BE2C (cell line): Measurements from ENCODE around the gene NOCT.
A peak's percentile ranks its signal among the peaks of the same experiment; 100 is the strongest.

Experiments used
- DNase-seq: peaks from one replicate; pipeline ENCODE4 v3.0.0-alpha.2; 2020
- H3K27me3 ChIP-seq: fragments of 250-450 bp; sonication (Bioruptor Pico); 2 replicates; pipeline ENCODE4 v1.5.1; 2020; ENCODE audit warnings: mild to moderate bottlenecking
- H3K36me3 ChIP-seq: fragments of 250-450 bp; sonication (Bioruptor Pico); 2 replicates; pipeline ENCODE4 v1.5.1; 2020; ENCODE audit warnings: mild to moderate bottlenecking
- H3K4me1 ChIP-seq: fragments of 250-450 bp; sonication (Bioruptor Pico); 2 replicates; pipeline ENCODE4 v1.5.1; 2020
- H3K4me3 ChIP-seq: 2 replicates; pipeline ENCODE4 v1.5.1; 2011; ENCODE audit warnings: low read depth, low read length
- H3K9me3 ChIP-seq: fragments of 250-450 bp; sonication (Bioruptor Pico); 2 replicates; pipeline ENCODE4 v1.5.1; 2020
- CTCF ChIP-seq: IDR thresholded peaks from 2 replicates; pipeline ENCODE4 v1.5.1; 2012; ENCODE audit warnings: mild to moderate bottlenecking, low read depth, low read length

The NOCT gene

GRCh38 chr4:139030614-139031235, 15.1 kb downstream of the NOCT start:
- peak; percentile 92 for TF ChIP-seq CTCF
- peaks cover 10% of the 10 kb centered on the region; the same call in 1 of the 2 replicates for H3K4me1 ChIP-seq

GRCh38 chr4:139035650-139036049, 20.1 kb downstream of the NOCT start:
- TF ChIP-seq CTCF: no peak
- no peak overlapping the region for H3K4me3 ChIP-seq
- no peaks in the 10 kb centered on the region for H3K27me3 ChIP-seq
- peaks cover 24% of the 10 kb centered on the region for H3K36me3 ChIP-seq
- H3K4me1 ChIP-seq: peaks cover 4% of the 10 kb centered on the region
- no peak for DNase-seq
- H3K9me3 ChIP-seq: no peaks in the 10 kb centered on the region

More at GRCh38 chr4:139030614-139031235, 15.1 kb downstream of the NOCT start:
- Histone ChIP-seq H3K36me3 (peaks cover 13% of the 10 kb centered on the region; the same call in 1 of the 2 replicates), H3K27me3 (no peaks in the 10 kb centered on the region), H3K4me3 (no peak overlapping the region), H3K9me3 (no peaks in the 10 kb centered on the region)
- peak; percentile 79 for DNase-seq

- H3K27me3 ChIP-seq: no peaks in the 10 kb centered on the region
- no peak for TF ChIP-seq CTCF
- H3K36me3 ChIP-seq: peaks cover 26% of the 10 kb centered on the region
- DNase-seq: no peak
- H3K4me3 ChIP-seq: no peak overlapping the region
- H3K4me1 ChIP-seq: peaks cover 9% of the 10 kb centered on the region
- no peaks in the 10 kb centered on the region for H3K9me3 ChIP-seq
Measured at GRCh38 chr4:139036885-139037284, 21.3 kb downstream of the NOCT start.

GRCh38 chr4:139038874-139039443, 23.4 kb downstream of the NOCT start:
- Histone ChIP-seq H3K27me3 (no peaks in the 10 kb centered on the region), H3K4me3 (no peak overlapping the region), H3K36me3 (peaks cover 31% of the 10 kb centered on the region), H3K4me1 (peaks cover 9% of the 10 kb centered on the region), H3K9me3 (no peaks in the 10 kb centered on the region)
- no peak for TF ChIP-seq CTCF
- DNase-seq: no peak

GRCh38 chr4:139042981-139043460, 27.4 kb downstream of the NOCT start:
- Histone ChIP-seq H3K9me3 (no peaks in the 10 kb centered on the region), H3K27me3 (no peaks in the 10 kb centered on the region), H3K36me3 (peaks cover 47% of the 10 kb centered on the region), H3K4me1 (peaks cover 9% of the 10 kb centered on the region), H3K4me3 (no peak overlapping the region)
- TF ChIP-seq CTCF: no peak
- DNase-seq: no peak

GRCh38 chr4:139044291-139044690, 28.7 kb downstream of the NOCT start:
- no peak for TF ChIP-seq CTCF
- Histone ChIP-seq H3K4me1 (peaks cover 9% of the 10 kb centered on the region), H3K9me3 (no peaks in the 10 kb centered on the region), H3K4me3 (no peak overlapping the region), H3K27me3 (no peaks in the 10 kb centered on the region), H3K36me3 (peaks cover 57% of the 10 kb centered on the region)
- no peak for DNase-seq
